Panc1 (cell line): ENCODE results near the gene PLEKHG1. TPM values are rescaled to one million over a fixed set of nuclear protein-coding genes. Genes with fewer than 3 reads are reported as not detected.

Experiments
- ATAC-seq: fragments of 200-7000 bp; cut with Tn5 transposase; 2 replicates; pipeline ENCODE4 v1.9.1; 2020; ENCODE audit warnings: mild to moderate bottlenecking, moderate library complexity
- BruUV-seq: library from RNA; stranded (reverse); fragments of 400-500 nt; replicated peaks from 2 replicates; lab custom pipeline; 2021; lab: Mats Ljungman, UMichigan
- CTCF ChIA-PET: fragments of 300-600 bp; sonication (Branson Sonifier 250); formaldehyde crosslinking; loops from one replicate; lab custom pipeline; 2022; ENCODE audit warnings: antibody characterized with exemption; lab: Charles Lee
- POLR2A ChIA-PET: fragments of 300-600 bp; sonication (Branson Sonifier 250); formaldehyde crosslinking; loops from one replicate; lab custom pipeline; 2022; ENCODE audit warnings: antibody characterized with exemption; lab: Charles Lee
- DNase-seq: peaks from one replicate; pipeline ENCODE4 v3.0.0-alpha.2; 2010; ENCODE audit warnings: low read depth, low spot score
- H3K27ac ChIP-seq: 2 replicates; pipeline ENCODE4 v1.5.1; 2011; ENCODE audit warnings: mild to moderate bottlenecking, low read length, inconsistent platforms
- H3K27me3 ChIP-seq: fragments of 200-500 bp; sonication (Bioruptor generic); 2 replicates; pipeline ENCODE4 v1.6.0; 2014; ENCODE audit warnings: low read length, inconsistent platforms; ENCODE audit not compliant: control insufficient read depth, insufficient read depth
- H3K36me3 ChIP-seq: fragments of 200-500 bp; sonication (Bioruptor generic); 2 replicates; pipeline ENCODE4 v1.5.1; 2014; ENCODE audit warnings: inconsistent platforms, mild to moderate bottlenecking, low read length, moderate library complexity; ENCODE audit not compliant: control insufficient read depth, insufficient read depth
- H3K4me1 ChIP-seq: 2 replicates; pipeline ENCODE4 v1.5.1; 2011; ENCODE audit warnings: inconsistent platforms, mild to moderate bottlenecking, low read length, moderate library complexity; ENCODE audit not compliant: control insufficient read depth, insufficient read depth
- H3K4me3 ChIP-seq, 2 experiments: 2 replicates each; pipeline ENCODE4 v1.5.1; 2011 to 2012; ENCODE audit warnings: low read depth in 2 of 2, low read length in 2 of 2, mild to moderate bottlenecking in 2 of 2, inconsistent platforms in 1 of 2, moderate library complexity in 1 of 2
- H3K9me3 ChIP-seq: fragments of 200-500 bp; sonication (Bioruptor generic); 2 replicates; pipeline ENCODE4 v1.5.1; 2014; ENCODE audit warnings: low read depth, mild to moderate bottlenecking, inconsistent platforms, low read length, moderate library complexity; ENCODE audit not compliant: control insufficient read depth, insufficient read depth
- POLR2AphosphoS5 ChIP-seq: IDR thresholded peaks from 2 replicates; pipeline ENCODE4 v1.6.1; 2012; ENCODE audit warnings: mild to moderate bottlenecking, low read depth, low read length, moderate library complexity
- SIN3A ChIP-seq: IDR thresholded peaks from 2 replicates; pipeline ENCODE4 v1.6.1; 2012; ENCODE audit warnings: low read depth, mild to moderate bottlenecking, low read length, moderate library complexity, borderline replicate concordance; ENCODE audit not compliant: insufficient read depth
- TCF7L2 ChIP-seq: IDR thresholded peaks from 2 replicates; pipeline ENCODE4 v1.6.1; 2011; ENCODE audit warnings: mild to moderate bottlenecking, low read depth, low read length, inconsistent platforms
- in situ Hi-C: cut with HindIII; loops from 2 replicates; pipeline ENCODE4 v1.10.0; 2016; ENCODE audit warnings: low sequenced_read_pairs, low pct_unique_long_range_greater_than_20kb
- intact Hi-C: fragments of 100-400 bp; cut with micrococcal nuclease; formaldehyde crosslinking; loops from one replicate; pipeline ENCODE4 v1.10.0; 2022; ENCODE audit not compliant: unreplicated experiment
- total RNA-seq: library from RNA; stranded (reverse); gene quantifications from one replicate; pipeline ENCODE4 v1.2.1, GENCODE V29; 2021; ENCODE audit not compliant: unreplicated experiment
- TF ChIP-seq, protein P1 (sequence below), 2 experiments: IDR thresholded peaks; 2 replicates each; pipeline ENCODE4 v1.6.1; 2011 to 2012; ENCODE audit warnings: low read depth in 2 of 2, control low read depth in 1 of 2, low read length in 1 of 2, mild to moderate bottlenecking in 1 of 2, moderate library complexity in 1 of 2; ENCODE audit not compliant: insufficient read depth in 1 of 2
- TF ChIP-seq, protein P2 (sequence below): fragments of 450-650 bp; IDR thresholded peaks from 2 replicates; pipeline ENCODE4 v1.5.1; 2017; ENCODE audit warnings: mild to moderate bottlenecking

Gene PLEKHG1
- total RNA-seq, 1 experiment from 2014 or later, result 4.0 TPM

DNA sequence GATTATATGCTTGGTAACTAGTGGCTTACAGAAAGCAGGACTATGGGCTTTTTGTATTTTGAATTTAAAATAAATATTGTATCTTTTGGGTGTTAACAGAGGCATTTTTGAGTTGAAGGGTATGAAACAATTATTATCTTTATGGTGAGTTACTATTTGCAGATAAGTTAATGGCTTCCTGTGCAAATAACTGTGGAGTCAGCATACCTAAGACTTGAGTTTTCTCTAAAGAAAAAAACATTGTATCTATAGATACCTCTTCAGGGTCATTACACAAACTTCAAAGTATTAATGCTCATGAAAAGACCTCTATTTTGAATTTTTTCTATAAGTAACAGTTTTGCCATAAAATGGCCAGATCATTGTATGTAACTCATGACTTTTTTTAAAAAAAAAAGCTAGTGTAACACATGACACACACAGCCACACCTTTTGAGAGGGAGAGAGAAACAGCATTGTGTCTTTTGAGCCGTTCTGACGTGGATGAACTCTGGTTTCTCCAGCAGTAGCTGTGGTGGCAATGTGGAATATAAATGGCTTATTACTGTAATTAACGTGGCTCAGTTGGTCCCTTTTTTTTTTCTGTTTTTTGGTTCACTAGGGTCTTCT lies 36.3 kb downstream of the PLEKHG1 start:
- CTCF ChIA-PET, result no interaction called here

DNA sequence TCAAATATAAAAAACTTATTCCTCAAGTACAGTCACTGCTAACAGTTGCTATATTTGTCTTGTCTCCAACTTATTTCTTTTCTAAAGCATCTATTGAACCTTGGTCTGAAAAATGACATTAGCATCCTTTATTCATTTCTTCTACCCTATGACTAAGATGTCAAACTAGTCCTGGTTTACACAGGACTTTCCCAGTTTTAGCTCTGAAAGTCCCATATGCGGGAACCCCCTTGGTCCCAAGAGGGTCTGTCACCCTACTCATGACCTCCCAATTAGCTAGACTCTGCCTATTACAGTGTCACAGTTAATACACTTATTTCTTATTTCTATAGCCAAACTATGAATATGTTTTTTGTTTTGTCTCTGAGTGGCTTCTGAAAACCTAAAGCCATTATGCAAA lies 37.1 kb downstream of the PLEKHG1 start:
- Histone ChIP-seq H3K4me1 (no peaks in the 10 kb centered on the region), H3K4me3 (no peak overlapping the region), H3K36me3 (no peaks in the 10 kb centered on the region), H3K9me3 (no peaks in the 10 kb centered on the region), H3K27ac (no peak overlapping the region), H3K27me3 (peaks cover 8% of the 10 kb centered on the region)
- ChIA-PET POLR2A (no interaction called here), CTCF (no interaction called here)
- ATAC-seq (no peak), DNase-seq (no peak)
- TF ChIP-seq, protein P1, sequence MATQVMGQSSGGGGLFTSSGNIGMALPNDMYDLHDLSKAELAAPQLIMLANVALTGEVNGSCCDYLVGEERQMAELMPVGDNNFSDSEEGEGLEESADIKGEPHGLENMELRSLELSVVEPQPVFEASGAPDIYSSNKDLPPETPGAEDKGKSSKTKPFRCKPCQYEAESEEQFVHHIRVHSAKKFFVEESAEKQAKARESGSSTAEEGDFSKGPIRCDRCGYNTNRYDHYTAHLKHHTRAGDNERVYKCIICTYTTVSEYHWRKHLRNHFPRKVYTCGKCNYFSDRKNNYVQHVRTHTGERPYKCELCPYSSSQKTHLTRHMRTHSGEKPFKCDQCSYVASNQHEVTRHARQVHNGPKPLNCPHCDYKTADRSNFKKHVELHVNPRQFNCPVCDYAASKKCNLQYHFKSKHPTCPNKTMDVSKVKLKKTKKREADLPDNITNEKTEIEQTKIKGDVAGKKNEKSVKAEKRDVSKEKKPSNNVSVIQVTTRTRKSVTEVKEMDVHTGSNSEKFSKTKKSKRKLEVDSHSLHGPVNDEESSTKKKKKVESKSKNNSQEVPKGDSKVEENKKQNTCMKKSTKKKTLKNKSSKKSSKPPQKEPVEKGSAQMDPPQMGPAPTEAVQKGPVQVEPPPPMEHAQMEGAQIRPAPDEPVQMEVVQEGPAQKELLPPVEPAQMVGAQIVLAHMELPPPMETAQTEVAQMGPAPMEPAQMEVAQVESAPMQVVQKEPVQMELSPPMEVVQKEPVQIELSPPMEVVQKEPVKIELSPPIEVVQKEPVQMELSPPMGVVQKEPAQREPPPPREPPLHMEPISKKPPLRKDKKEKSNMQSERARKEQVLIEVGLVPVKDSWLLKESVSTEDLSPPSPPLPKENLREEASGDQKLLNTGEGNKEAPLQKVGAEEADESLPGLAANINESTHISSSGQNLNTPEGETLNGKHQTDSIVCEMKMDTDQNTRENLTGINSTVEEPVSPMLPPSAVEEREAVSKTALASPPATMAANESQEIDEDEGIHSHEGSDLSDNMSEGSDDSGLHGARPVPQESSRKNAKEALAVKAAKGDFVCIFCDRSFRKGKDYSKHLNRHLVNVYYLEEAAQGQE (IDR thresholded peaks at IDR 0.05; ENCODE audit: insufficient read depth in 1 of 2, low read depth in 2 of 2, low read length in 1 of 2), result no peak
- TF ChIP-seq, protein P2, sequence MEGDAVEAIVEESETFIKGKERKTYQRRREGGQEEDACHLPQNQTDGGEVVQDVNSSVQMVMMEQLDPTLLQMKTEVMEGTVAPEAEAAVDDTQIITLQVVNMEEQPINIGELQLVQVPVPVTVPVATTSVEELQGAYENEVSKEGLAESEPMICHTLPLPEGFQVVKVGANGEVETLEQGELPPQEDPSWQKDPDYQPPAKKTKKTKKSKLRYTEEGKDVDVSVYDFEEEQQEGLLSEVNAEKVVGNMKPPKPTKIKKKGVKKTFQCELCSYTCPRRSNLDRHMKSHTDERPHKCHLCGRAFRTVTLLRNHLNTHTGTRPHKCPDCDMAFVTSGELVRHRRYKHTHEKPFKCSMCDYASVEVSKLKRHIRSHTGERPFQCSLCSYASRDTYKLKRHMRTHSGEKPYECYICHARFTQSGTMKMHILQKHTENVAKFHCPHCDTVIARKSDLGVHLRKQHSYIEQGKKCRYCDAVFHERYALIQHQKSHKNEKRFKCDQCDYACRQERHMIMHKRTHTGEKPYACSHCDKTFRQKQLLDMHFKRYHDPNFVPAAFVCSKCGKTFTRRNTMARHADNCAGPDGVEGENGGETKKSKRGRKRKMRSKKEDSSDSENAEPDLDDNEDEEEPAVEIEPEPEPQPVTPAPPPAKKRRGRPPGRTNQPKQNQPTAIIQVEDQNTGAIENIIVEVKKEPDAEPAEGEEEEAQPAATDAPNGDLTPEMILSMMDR, result no peak
- TF ChIP-seq POLR2AphosphoS5 (no peak), TCF7L2 (no peak), SIN3A (no peak)
- in situ Hi-C loops, result no loop called here
- intact Hi-C loops, result no loop called here
- BruUV-seq, result no TSS peak

More for the DNA sequence above, 36.3 kb downstream of the PLEKHG1 start:
- no peak overlapping the region for H3K4me3 ChIP-seq
- H3K4me1 ChIP-seq, result no peaks in the 10 kb centered on the region
- no peaks in the 10 kb centered on the region for H3K9me3 ChIP-seq
- intact Hi-C loops (no loop called here), in situ Hi-C loops (no loop called here)
- TF ChIP-seq TCF7L2 (no peak), SIN3A (no peak), POLR2AphosphoS5 (no peak)
- TF ChIP-seq, protein P2, result no peak
- TF ChIP-seq, protein P1 (IDR thresholded peaks at IDR 0.05; ENCODE audit: insufficient read depth in 1 of 2, low read depth in 2 of 2, low read length in 1 of 2), result no peak
- H3K36me3 ChIP-seq, result no peaks in the 10 kb centered on the region
- DNase-seq (no peak), ATAC-seq (no peak)
- no TSS peak for BruUV-seq
- peaks cover 8% of the 10 kb centered on the region for H3K27me3 ChIP-seq
- H3K27ac ChIP-seq, result no peak overlapping the region
- POLR2A ChIA-PET, result no interaction called here
